ENCODE data around the gene CCDC24.

GRCh38 chr1:43951021-43951985 is 40.1 kb upstream of the CCDC24 start:
- TF ChIP-seq EP300 (IDR thresholded peaks at IDR 0.05; ENCODE audit: borderline replicate concordance) (no peak), TAF1 (IDR thresholded peaks at IDR 0.05; ENCODE audit: low read depth) (no peak), ZBTB7A (IDR thresholded peaks at IDR 0.05; ENCODE audit: low read depth) (no peak), EGR1 (IDR thresholded peaks at IDR 0.05) (no peak), CREB1 (IDR thresholded peaks at IDR 0.05; ENCODE audit: low read depth) (no peak), CEBPB (IDR thresholded peaks at IDR 0.05) (no peak), MAX (IDR thresholded peaks at IDR 0.05) (no peak), NFIC (IDR thresholded peaks at IDR 0.05) (no peak), FOXM1 (IDR thresholded peaks at IDR 0.05; ENCODE audit: borderline replicate concordance, low read depth) (no peak)
